ENCODE measurements around the gene HEMK1. TPM values are rescaled to one million over a fixed set of nuclear protein-coding genes. Genes with fewer than 3 reads are reported as not detected.

The HEMK1 gene
- total RNA-seq, 4 donors from 2014 or later, result 4.8 to 8.3 (median 6.7) TPM

GRCh38 chr3:50574444-50574831 lies 5.1 kb downstream of the HEMK1 start:
- ATAC-seq (ENCODE audit: low FRiP score) (no peak), DNase-seq (ENCODE audit: low spot score) (no peak)
- TF ChIP-seq CTCF (IDR thresholded peaks at IDR 0.05), result no peak

- ATAC-seq (ENCODE audit: low FRiP score) (no peak), DNase-seq (ENCODE audit: low spot score) (no peak)
- TF ChIP-seq CTCF (IDR thresholded peaks at IDR 0.05), result no peak
These were observed 6.0 kb downstream of the HEMK1 start for GRCh38 chr3:50575372-50575771.

- ATAC-seq (ENCODE audit: low FRiP score), result no peak
- no peak for TF ChIP-seq CTCF (IDR thresholded peaks at IDR 0.05)
- DNase-seq (ENCODE audit: low spot score), result no peak
These were observed 8.0 kb downstream of the HEMK1 start for GRCh38 chr3:50577348-50577747.

- TF ChIP-seq CTCF (IDR thresholded peaks at IDR 0.05), result no peak
- DNase-seq (ENCODE audit: low spot score), result no peak
- no peak for ATAC-seq (ENCODE audit: low FRiP score)
These were observed 11.5 kb downstream of the HEMK1 start for GRCh38 chr3:50580683-50581458.

GRCh38 chr3:50581459-50581842 lies 12.1 kb downstream of the HEMK1 start:
- no peak for TF ChIP-seq CTCF (IDR thresholded peaks at IDR 0.05)
- ATAC-seq (ENCODE audit: low FRiP score), result no peak

GRCh38 chr3:50582083-50582482 lies 12.8 kb downstream of the HEMK1 start:
- no peak for DNase-seq (ENCODE audit: low spot score)
- no peak for TF ChIP-seq CTCF (IDR thresholded peaks at IDR 0.05)
- ATAC-seq (ENCODE audit: low FRiP score), result no peak

More at GRCh38 chr3:50581459-50581842, 12.1 kb downstream of the HEMK1 start:
- DNase-seq (ENCODE audit: low spot score), result no peak

GRCh38 chr3:50583897-50584296 lies 14.6 kb downstream of the HEMK1 start:
- no peak for TF ChIP-seq CTCF (IDR thresholded peaks at IDR 0.05)
- DNase-seq (ENCODE audit: low spot score) (no peak), ATAC-seq (ENCODE audit: low FRiP score) (peak; percentile 37)

All from omental fat pad (tissue), 4 donors.